Activated CD4-positive, alpha-beta T cell treated with anti-CD3 and anti-CD28 coated beads, Interleukin-2, amount 10 ng/mL, durations not matched to agents 24 days and 14 days (primary cell): ENCODE measurements around the gene BBS4. TPM values are rescaled to one million over a fixed set of nuclear protein-coding genes. Genes with fewer than 3 reads are reported as not detected.
A peak's percentile ranks its signal among the peaks of the same experiment; 100 is the strongest.
"Not testable (repeated sequence)": the region's sequence is repeated elsewhere in the genome, so short reads cannot be mapped to it uniquely, and the experiment has no call there.

ENCODE experiments used
- DNase-seq: peaks from one replicate; pipeline ENCODE4 v3.0.0; 2022
- H3K27ac Mint-ChIP-seq: one replicate; pipeline ENCODE4 v1.8.0; 2022; ENCODE audit warnings: mild to moderate bottlenecking, mixed read lengths
- H3K27me3 Mint-ChIP-seq: one replicate; pipeline ENCODE4 v1.8.0; 2022; ENCODE audit warnings: mixed read lengths
- H3K36me3 Mint-ChIP-seq: one replicate; pipeline ENCODE4 v1.8.0; 2022; ENCODE audit warnings: low read depth, mild to moderate bottlenecking, mixed read lengths
- H3K4me1 Mint-ChIP-seq: one replicate; pipeline ENCODE4 v1.8.0; 2021; ENCODE audit warnings: mixed read lengths
- H3K4me3 Mint-ChIP-seq: one replicate; pipeline ENCODE4 v1.8.0; 2022; ENCODE audit warnings: mild to moderate bottlenecking, moderate library complexity, mixed read lengths
- H3K9me3 Mint-ChIP-seq: one replicate; pipeline ENCODE4 v1.8.0; 2021; ENCODE audit warnings: mixed read lengths
- intact Hi-C: fragments of 100-400 bp; cut with micrococcal nuclease; formaldehyde crosslinking; loops from one replicate; pipeline ENCODE4 v1.15.1; 2023
- total RNA-seq: library from RNA; stranded (reverse); gene quantifications from 2 replicates; pipeline ENCODE4 v1.2.3, GENCODE V29; 2022

The BBS4 gene
- total RNA-seq, 1 donor from 2014 or later, result 8.3 TPM

GRCh38 chr15:72671525-72671924 is 14.5 kb upstream of the BBS4 start:
- H3K27me3 Mint-ChIP-seq, result peaks cover 12% of the 10 kb centered on the region
- H3K27ac Mint-ChIP-seq, result no peak overlapping the region
- no peak overlapping the region for H3K4me3 Mint-ChIP-seq
- peaks cover 6% of the 10 kb centered on the region for H3K4me1 Mint-ChIP-seq
- no peaks in the 10 kb centered on the region for H3K36me3 Mint-ChIP-seq
- DNase-seq, result no peak
- intact Hi-C loops, result no loop called here
- H3K9me3 Mint-ChIP-seq, result no peaks in the 10 kb centered on the region

GRCh38 chr15:72676838-72677237 is 9.2 kb upstream of the BBS4 start:
- Mint-ChIP-seq H3K4me3 (no peak overlapping the region), H3K9me3 (no peaks in the 10 kb centered on the region), H3K27me3 (peaks cover 32% of the 10 kb centered on the region), H3K4me1 (no peaks in the 10 kb centered on the region), H3K36me3 (no peaks in the 10 kb centered on the region), H3K27ac (no peak overlapping the region)
- no peak for DNase-seq
- intact Hi-C loops, result no loop called here

- no peak for DNase-seq
- Mint-ChIP-seq H3K4me1 (peaks cover 13% of the 10 kb centered on the region), H3K27ac (no peak overlapping the region), H3K4me3 (no peak overlapping the region), H3K9me3 (no peaks in the 10 kb centered on the region), H3K36me3 (no peaks in the 10 kb centered on the region), H3K27me3 (peaks cover 27% of the 10 kb centered on the region)
- intact Hi-C loops, result no loop called here
Measured at GRCh38 chr15:72680931-72681330, 5.1 kb upstream of the BBS4 start.

- H3K9me3 Mint-ChIP-seq, result no peaks in the 10 kb centered on the region
- H3K27me3 Mint-ChIP-seq, result peaks cover 18% of the 10 kb centered on the region
- no peak overlapping the region for H3K27ac Mint-ChIP-seq
- H3K36me3 Mint-ChIP-seq, result no peaks in the 10 kb centered on the region
- H3K4me1 Mint-ChIP-seq, result peaks cover 21% of the 10 kb centered on the region
- DNase-seq, result no peak
- no peak overlapping the region for H3K4me3 Mint-ChIP-seq
- intact Hi-C loops, result no loop called here
Measured at GRCh38 chr15:72682772-72683171, 3.2 kb upstream of the BBS4 start.

GRCh38 chr15:72685301-72685924 is 594 bp upstream of the BBS4 start:
- Mint-ChIP-seq H3K4me3 (peak overlapping the region; percentile 97), H3K27me3 (peaks cover 5% of the 10 kb centered on the region), H3K9me3 (no peaks in the 10 kb centered on the region), H3K4me1 (peaks cover 21% of the 10 kb centered on the region), H3K27ac (peak overlapping the region; percentile 88), H3K36me3 (no peaks in the 10 kb centered on the region)
- intact Hi-C loops, result loop anchor here (5.0 kb wide), 2 partner anchors 213 to 568 kb away; partner anchors contain the start of genes ARIH1, MYO9A and SENP8
- DNase-seq, result no peak

GRCh38 chr15:72688697-72689096 is 2.7 kb downstream of the BBS4 start:
- H3K4me3 Mint-ChIP-seq, result no peak overlapping the region
- H3K4me1 Mint-ChIP-seq, result peaks cover 18% of the 10 kb centered on the region

GRCh38 chr15:72690938-72691337 is 4.9 kb downstream of the BBS4 start:
- no peak overlapping the region for H3K27ac Mint-ChIP-seq
- peaks cover 15% of the 10 kb centered on the region for H3K4me1 Mint-ChIP-seq
- H3K4me3 Mint-ChIP-seq, result no peak overlapping the region
- H3K27me3 Mint-ChIP-seq, result no peaks in the 10 kb centered on the region
- intact Hi-C loops, result no loop called here
- no peaks in the 10 kb centered on the region for H3K9me3 Mint-ChIP-seq
- no peak for DNase-seq
- peaks cover 4% of the 10 kb centered on the region for H3K36me3 Mint-ChIP-seq

More at GRCh38 chr15:72688697-72689096, 2.7 kb downstream of the BBS4 start:
- Mint-ChIP-seq H3K9me3 (no peaks in the 10 kb centered on the region), H3K27me3 (no peaks in the 10 kb centered on the region), H3K36me3 (no peaks in the 10 kb centered on the region), H3K27ac (no peak overlapping the region)
- DNase-seq, result no peak
- intact Hi-C loops, result loop anchor here (5.0 kb wide), 2 partner anchors 216 to 571 kb away; partner anchors contain the start of genes ARIH1, MYO9A and SENP8

GRCh38 chr15:72698938-72699337 is 12.9 kb downstream of the BBS4 start:
- Mint-ChIP-seq H3K27ac (no peak overlapping the region), H3K27me3 (no peaks in the 10 kb centered on the region), H3K9me3 (no peaks in the 10 kb centered on the region), H3K4me1 (peaks cover 6% of the 10 kb centered on the region), H3K4me3 (no peak overlapping the region), H3K36me3 (peaks cover 4% of the 10 kb centered on the region)
- intact Hi-C loops, result no loop called here
- no peak for DNase-seq

GRCh38 chr15:72700076-72700475 is 14.1 kb downstream of the BBS4 start:
- Mint-ChIP-seq H3K4me1 (peaks cover 2% of the 10 kb centered on the region), H3K4me3 (no peak overlapping the region), H3K9me3 (no peaks in the 10 kb centered on the region), H3K27me3 (no peaks in the 10 kb centered on the region), H3K36me3 (peaks cover 3% of the 10 kb centered on the region), H3K27ac (no peak overlapping the region)
- DNase-seq, result no peak
- intact Hi-C loops, result no loop called here

GRCh38 chr15:72706266-72706665 is 20.3 kb downstream of the BBS4 start:
- DNase-seq, result no peak
- intact Hi-C loops, result no loop called here
- Mint-ChIP-seq H3K4me1 (no peaks in the 10 kb centered on the region), H3K36me3 (no peaks in the 10 kb centered on the region), H3K27me3 (no peaks in the 10 kb centered on the region), H3K9me3 (no peaks in the 10 kb centered on the region), H3K27ac (no peak overlapping the region), H3K4me3 (no peak overlapping the region)

GRCh38 chr15:72708551-72709303 is 22.7 kb downstream of the BBS4 start:
- intact Hi-C loops, H3K9me3 Mint-ChIP-seq, H3K4me1 Mint-ChIP-seq, H3K27me3 Mint-ChIP-seq, H3K27ac Mint-ChIP-seq, H3K36me3 Mint-ChIP-seq, H3K4me3 Mint-ChIP-seq, DNase-seq: not testable (repeated sequence)

GRCh38 chr15:72722071-72722696 is 36.2 kb downstream of the BBS4 start:
- Mint-ChIP-seq H3K27ac (no peak overlapping the region), H3K9me3 (no peaks in the 10 kb centered on the region), H3K4me3 (no peak overlapping the region), H3K4me1 (no peaks in the 10 kb centered on the region), H3K27me3 (no peaks in the 10 kb centered on the region), H3K36me3 (no peaks in the 10 kb centered on the region)
- intact Hi-C loops, result loop anchor here (1.0 to 5.0 kb wide), 3 partner anchors 60 to 520 kb away; partner anchors contain the start of gene ADPGK
- peak; percentile 90 for DNase-seq

- H3K4me3 Mint-ChIP-seq, result no peak overlapping the region
- H3K27ac Mint-ChIP-seq, result no peak overlapping the region
- no peaks in the 10 kb centered on the region for H3K36me3 Mint-ChIP-seq
- DNase-seq, result no peak
- H3K27me3 Mint-ChIP-seq, result no peaks in the 10 kb centered on the region
- no peaks in the 10 kb centered on the region for H3K9me3 Mint-ChIP-seq
- intact Hi-C loops, result loop anchor here (5.0 kb wide), 2 partner anchors 58 to 518 kb away; partner anchors contain the start of gene ADPGK
- no peaks in the 10 kb centered on the region for H3K4me1 Mint-ChIP-seq
Measured at GRCh38 chr15:72724028-72724427, 38.0 kb downstream of the BBS4 start.

- H3K27me3 Mint-ChIP-seq, result no peaks in the 10 kb centered on the region
- H3K4me3 Mint-ChIP-seq, result no peak overlapping the region
- no peak overlapping the region for H3K27ac Mint-ChIP-seq
- no peaks in the 10 kb centered on the region for H3K9me3 Mint-ChIP-seq
- DNase-seq, result no peak
- H3K36me3 Mint-ChIP-seq, result no peaks in the 10 kb centered on the region
- no peaks in the 10 kb centered on the region for H3K4me1 Mint-ChIP-seq
- intact Hi-C loops, result no loop called here
Measured at GRCh38 chr15:72725446-72725845, 39.4 kb downstream of the BBS4 start.
